ENCODE measurements around the gene KRT34.
"Not testable (repeated sequence)": the region's sequence is repeated elsewhere in the genome, so short reads cannot be mapped to it uniquely, and the experiment has no call there.

The KRT34 gene

DNA sequence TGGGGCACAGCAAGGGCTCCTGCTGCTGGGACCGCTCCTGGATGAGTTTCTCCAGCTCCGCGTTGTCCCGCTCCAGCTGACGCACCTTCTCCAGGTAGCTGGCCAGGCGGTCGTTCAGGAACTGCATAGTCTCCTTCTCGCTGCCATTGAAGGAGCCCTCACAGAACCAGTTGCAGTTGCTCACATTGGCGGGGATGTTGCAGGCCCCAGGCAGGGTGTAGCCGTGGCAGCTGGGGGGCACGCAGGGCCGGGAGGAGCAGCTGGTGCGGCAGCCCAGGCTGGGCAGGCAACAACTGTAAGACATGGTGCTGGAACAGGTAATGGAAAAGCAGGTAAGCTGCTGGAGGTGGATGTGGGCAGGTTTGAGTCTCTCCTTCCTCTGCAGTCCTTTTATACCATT lies at the start of gene KRT34:
Gene KRT34, minus strand, starts transcription at position 364 of the 400 bp plus-strand sequence. Its CDS starts 60 bp downstream, at position 304.
- not testable (repeated sequence) for DNase-seq

GRCh38 chr17:41430376-41430775 lies 48.3 kb upstream of the KRT34 start:
- not testable (repeated sequence) for DNase-seq

DNA sequence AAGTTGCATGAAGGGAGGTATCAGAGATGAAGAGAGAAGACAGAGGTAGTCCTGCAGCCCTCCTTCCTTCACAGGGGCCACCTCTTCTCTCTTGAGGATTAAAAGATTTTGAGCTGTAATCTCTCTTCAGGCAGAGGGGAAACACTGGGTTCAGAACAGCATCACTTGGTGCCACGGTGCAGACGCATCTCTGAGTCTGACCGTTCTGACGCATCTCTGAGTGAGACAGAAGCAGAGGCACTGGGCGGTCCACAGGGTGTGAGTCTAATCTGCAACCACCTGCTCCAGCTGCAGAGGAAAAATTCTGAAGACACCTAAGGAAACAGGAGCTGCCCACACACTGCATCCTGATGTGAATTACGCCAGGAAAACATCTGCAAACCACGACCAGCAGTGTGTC lies 47.6 kb upstream of the KRT34 start:
- DNase-seq, result no peak

DNA sequence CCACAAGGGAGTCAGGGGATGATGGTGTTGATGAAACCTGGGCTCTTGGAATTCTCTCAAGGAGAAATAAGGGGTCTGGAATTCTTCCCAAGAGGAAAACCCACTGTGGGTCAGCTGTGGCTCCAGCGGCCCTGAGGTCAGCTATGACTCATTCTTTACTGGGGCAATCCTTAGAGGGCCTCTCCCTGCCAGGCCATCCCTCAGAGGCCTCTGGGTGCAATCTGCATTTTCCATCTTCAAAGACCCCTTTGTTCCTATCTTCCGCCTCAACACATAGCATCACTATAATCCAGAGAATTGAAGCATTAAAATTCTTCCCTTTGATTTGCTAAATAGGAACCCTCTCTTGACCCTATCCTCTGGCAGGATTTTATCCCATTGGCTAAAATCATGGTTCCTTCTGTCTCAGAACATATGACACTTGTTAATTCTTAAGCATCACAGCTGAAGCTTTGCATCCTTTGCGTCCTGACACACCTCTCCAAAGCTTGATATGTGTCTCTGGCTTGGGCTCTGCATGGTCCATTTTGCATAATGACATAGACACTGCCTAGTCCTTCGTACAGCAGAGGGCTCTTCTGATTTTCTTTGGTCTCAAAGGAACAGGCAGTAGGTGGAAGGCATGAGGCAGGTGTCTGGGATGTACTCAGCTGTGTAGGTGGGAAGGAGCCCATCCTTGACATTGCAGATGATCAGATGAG lies 46.6 kb upstream of the KRT34 start:
- no peak for DNase-seq

- no peak for DNase-seq
Measured at GRCh38 chr17:41424111-41424635, 42.1 kb upstream of the KRT34 start, which contains the start of gene KRT37. Gene KRT37, minus strand, starts transcription at chr17:41424585. Its CDS starts 62 bp downstream, at chr17:41424523.

- DNase-seq, result not testable (repeated sequence)
Measured at GRCh38 chr17:41422586-41422985, 40.5 kb upstream of the KRT34 start.

DNA sequence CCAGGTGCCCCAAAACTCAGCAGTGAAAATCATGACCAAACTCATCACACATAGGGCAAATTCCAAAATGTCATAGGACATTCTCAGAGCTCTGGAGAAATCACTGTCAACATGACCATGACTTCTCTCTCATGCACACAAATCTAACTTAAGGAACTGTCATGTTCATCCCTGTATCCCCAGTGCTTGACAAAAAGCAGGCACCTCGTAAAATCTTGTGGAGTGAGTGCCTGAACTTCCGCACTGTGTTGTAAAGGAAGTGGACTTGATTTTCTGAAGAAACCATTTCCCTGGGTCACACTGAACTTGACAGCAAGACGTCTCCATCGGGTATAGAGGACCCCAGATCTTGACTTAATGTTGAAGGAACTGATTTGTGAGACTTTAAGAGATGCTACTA lies 39.5 kb upstream of the KRT34 start:
- no peak for DNase-seq

GRCh38 chr17:41421116-41421515 lies 39.0 kb upstream of the KRT34 start:
- DNase-seq, result no peak

- DNase-seq, result no peak
Measured at GRCh38 chr17:41420134-41420533, 38.0 kb upstream of the KRT34 start.

DNA sequence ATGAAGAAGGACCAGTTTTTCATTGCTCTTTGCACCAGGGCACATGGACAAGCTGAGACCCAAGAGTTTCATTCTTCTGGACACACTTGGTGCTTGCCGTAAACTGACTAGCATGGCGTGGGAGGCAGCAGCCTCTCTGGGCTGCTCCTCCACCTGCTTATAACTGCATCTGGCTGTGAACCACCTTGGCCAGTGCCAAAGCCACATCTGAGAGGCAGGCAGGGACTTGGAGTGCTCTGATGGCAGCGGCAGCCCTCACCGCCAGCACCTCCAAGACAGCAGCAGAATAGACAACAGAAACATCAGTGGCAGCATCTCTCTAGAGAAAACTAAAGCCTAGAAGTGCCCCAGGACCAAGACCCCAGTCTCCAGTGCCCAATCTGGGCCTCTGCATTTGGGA lies 37.6 kb upstream of the KRT34 start:
- no peak for DNase-seq

- no peak for DNase-seq
Measured at GRCh38 chr17:41418116-41418860, 36.2 kb upstream of the KRT34 start.

DNA sequence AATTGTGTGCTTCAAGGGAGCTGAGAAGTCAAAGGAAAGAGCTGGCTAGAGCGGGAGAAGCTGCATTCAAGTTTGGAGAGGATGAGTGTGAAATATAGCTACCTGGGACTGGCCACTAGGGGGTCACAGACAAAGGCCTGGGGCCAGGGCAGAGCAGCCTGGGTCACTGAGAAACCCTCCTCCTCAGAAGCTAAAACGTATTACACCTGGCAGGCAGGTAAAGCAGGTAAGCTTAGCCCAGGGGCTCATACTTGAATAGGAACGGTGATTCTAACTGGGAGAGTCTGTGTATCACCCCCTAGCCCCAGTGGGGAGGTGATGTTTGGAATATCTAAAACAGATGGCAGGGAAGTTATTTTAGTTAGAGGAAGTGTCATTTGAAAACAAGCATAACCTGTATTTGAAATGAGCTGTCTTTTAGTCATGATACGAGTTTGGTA lies 35.5 kb upstream of the KRT34 start:
- no peak for DNase-seq

DNA sequence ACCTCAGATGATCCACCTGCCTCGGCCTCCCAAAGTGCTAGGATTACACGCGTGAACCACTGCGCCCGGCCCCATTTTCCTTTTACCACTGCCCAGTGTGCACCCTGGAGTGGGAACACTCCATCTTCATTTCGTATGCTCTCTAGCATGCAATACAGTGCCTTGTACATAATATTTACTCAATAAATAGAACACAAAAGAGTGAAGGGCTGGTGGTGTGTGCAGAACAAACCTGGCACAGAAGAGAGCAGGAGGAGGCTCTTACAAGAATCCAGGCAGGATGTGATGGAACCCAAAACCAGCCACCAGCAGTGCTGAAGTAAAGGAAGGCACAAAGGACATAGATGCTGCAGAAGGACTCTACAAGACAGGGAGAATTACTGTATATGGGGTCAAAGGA lies 35.0 kb upstream of the KRT34 start:
- no peak for DNase-seq

GRCh38 chr17:41416479-41416878 lies 34.4 kb upstream of the KRT34 start:
- DNase-seq, result no peak

DNA sequence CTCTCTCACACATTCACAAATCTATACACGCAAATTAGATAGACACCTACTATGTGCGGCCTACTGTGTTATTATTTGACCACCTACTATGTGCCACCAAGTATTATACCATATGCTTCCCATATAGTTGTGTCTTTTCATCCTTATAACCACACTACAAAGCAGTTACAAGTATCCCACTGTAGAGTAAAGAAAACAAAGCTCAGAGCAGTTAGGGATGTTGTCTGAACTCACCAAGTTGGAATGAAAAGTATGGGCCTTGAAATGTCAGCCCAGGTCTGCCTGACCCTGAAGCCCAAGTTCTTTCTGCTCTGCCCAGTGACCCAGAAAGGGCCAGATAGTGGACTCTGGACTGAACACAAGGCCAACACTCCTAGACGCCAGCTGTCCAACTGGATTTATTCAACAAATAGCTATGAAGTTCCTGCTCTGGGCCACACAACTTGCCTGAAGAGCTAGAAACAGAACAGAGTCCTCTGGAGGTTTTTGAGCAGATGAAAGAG lies 33.8 kb upstream of the KRT34 start:
- no peak for DNase-seq

DNA sequence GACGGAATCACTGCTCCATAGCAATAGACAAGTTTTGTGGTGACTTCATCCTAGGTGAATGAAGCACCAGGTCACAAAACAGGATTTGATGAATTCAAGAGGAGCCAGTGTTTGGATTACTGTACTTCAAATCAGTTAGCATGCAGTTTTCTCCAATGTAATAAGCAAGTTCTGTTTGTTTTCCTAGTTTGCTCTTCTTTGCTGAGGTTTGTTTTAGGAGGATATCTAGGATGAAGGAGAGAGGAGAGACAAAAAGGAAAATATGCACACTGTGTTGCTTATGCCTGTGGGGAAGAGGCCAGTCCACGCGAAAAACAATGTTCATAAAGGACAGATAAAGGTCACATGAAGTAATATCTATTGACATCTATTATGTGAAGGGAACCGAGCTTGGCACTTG lies 33.3 kb upstream of the KRT34 start:
- DNase-seq, result no peak

- DNase-seq, result no peak
Measured at GRCh38 chr17:41413982-41414381, 31.9 kb upstream of the KRT34 start.

GRCh38 chr17:41413353-41413957 lies 31.3 kb upstream of the KRT34 start:
- no peak for DNase-seq

DNA sequence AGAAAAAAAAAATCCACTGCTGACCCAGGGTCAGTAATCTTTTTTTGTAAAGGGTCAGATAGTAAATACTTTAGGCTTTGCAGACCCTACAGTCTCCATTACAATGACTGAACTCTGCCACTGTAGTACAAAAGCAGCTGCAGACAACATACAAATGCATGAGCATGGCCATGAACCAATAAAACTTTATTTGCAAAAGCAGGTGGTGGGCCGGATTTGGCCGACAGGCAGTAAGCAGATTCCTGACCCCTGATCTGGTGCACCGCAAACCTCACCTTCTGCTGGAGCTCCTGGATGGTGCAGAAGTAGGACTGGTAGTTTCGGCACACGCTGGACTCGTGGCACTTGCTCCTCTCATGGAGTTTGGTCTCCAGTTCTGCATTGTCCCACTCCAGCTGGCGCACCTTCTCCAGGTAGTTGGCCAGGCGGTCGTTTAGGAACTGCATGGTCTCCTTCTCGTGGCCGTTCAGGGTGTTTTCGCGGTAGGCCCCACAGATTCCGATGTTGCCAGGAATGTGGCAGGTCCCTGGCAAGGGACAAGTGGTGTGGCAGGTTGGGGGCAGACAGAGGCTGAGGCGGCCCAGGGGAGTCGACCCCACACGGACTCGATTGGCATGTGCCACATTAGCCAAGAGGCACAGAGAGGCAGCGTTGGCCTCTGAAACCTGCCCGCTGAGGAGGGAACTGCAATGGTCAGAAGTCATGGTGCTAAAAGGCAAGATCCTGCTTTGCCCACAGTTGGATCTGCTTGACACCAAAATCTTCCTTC lies 29.1 kb upstream of the KRT34 start:
- DNase-seq, result no peak

DNA sequence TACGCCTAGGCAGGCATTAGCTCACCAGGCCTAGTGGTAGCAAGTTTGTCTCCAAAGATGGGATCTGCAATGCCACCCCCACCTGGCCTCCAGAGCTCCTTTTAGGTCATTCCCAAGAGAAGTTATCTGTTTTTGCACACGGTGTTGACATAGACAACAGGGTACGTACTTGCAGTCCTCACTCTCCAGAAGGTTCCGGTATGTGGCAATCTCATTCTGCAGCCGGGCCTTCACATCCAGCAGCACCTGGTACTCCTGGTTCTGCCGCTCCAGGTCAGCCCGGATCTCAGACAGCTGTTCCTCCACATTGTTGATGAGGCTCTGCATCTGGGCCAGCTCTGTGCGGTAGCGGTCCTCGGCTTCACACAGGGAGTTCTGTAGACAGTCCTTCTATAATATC lies 25.1 kb upstream of the KRT34 start:
- no peak for DNase-seq

- no peak for DNase-seq
Measured at GRCh38 chr17:41406205-41406604, 24.1 kb upstream of the KRT34 start.

DNA sequence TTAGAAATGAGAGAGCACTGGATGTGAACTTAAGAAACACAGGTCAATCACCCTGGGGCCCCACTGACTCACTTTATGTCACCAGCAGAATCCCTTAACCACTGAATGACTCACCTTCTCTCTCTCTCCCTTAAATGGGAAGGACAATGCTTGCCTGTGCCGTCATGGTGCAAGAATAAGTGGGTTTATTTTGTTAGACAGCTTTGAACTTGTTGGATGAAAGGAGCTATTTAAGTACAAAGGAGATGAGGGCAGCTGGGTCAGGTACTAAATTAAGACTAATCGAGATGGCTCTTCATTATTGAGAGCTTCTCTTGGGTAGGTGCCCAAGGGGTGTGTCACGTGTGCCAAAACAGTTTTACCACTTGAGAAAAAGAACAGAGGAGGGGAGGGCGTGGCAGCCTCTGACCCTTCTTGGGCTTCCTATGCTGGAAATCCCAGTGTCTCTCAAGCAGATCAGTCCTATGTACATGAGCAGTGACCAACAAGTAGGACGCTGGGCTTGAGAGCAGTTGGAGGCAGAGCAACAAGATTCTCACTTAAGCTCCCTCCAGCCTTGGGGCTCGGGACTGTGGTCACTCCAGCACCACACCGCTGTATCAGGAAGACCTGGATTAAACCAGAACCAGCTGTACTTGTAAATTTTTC lies 22.0 kb upstream of the KRT34 start:
- peak; percentile 66 for DNase-seq

Data from stimulated activated CD8-positive, alpha-beta memory T cell treated with anti-CD3 and anti-CD28 coated beads, Interleukin-4, amount 100 ng/mL, for 48 hours (primary cell).